NB4 (cell line): ENCODE results near the gene PPP2R2D.

Experiments used
- DNase-seq: peaks from one replicate; pipeline ENCODE4 v3.0.0; 2010; ENCODE audit warnings: low read depth
- H3K4me3 ChIP-seq: one replicate; pipeline ENCODE4 v1.5.1; 2011; ENCODE audit warnings: mild to moderate bottlenecking, low read depth, low read length, moderate library complexity
- MYC ChIP-seq: IDR thresholded peaks from 2 replicates; pipeline ENCODE4 v1.6.1; 2011; ENCODE audit warnings: low read depth, low read length
- POLR2A ChIP-seq: IDR thresholded peaks from 2 replicates; pipeline ENCODE4 v1.6.1; 2011; ENCODE audit warnings: mild to moderate bottlenecking; ENCODE audit not compliant: insufficient read length; ENCODE audit errors: extremely low read depth
- TF ChIP-seq, protein P1 (sequence below): IDR thresholded peaks from 2 replicates; pipeline ENCODE4 v1.6.1; 2011; ENCODE audit warnings: low read depth, low read length
- TF ChIP-seq, protein P2 (sequence below): IDR thresholded peaks from one replicate; pipeline ENCODE4 v1.5.1; 2012; ENCODE audit warnings: low read depth, low read length

PPP2R2D gene

GRCh38 chr10:131865223-131865917 is 35.4 kb upstream of the PPP2R2D start:
- TF ChIP-seq POLR2A (no peak), MYC (no peak)
- TF ChIP-seq, protein P1, sequence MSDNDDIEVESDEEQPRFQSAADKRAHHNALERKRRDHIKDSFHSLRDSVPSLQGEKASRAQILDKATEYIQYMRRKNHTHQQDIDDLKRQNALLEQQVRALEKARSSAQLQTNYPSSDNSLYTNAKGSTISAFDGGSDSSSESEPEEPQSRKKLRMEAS: no peak
- TF ChIP-seq, protein P2, sequence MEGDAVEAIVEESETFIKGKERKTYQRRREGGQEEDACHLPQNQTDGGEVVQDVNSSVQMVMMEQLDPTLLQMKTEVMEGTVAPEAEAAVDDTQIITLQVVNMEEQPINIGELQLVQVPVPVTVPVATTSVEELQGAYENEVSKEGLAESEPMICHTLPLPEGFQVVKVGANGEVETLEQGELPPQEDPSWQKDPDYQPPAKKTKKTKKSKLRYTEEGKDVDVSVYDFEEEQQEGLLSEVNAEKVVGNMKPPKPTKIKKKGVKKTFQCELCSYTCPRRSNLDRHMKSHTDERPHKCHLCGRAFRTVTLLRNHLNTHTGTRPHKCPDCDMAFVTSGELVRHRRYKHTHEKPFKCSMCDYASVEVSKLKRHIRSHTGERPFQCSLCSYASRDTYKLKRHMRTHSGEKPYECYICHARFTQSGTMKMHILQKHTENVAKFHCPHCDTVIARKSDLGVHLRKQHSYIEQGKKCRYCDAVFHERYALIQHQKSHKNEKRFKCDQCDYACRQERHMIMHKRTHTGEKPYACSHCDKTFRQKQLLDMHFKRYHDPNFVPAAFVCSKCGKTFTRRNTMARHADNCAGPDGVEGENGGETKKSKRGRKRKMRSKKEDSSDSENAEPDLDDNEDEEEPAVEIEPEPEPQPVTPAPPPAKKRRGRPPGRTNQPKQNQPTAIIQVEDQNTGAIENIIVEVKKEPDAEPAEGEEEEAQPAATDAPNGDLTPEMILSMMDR: no peak
- no peak overlapping the region for H3K4me3 ChIP-seq
- no peak for DNase-seq

DNA sequence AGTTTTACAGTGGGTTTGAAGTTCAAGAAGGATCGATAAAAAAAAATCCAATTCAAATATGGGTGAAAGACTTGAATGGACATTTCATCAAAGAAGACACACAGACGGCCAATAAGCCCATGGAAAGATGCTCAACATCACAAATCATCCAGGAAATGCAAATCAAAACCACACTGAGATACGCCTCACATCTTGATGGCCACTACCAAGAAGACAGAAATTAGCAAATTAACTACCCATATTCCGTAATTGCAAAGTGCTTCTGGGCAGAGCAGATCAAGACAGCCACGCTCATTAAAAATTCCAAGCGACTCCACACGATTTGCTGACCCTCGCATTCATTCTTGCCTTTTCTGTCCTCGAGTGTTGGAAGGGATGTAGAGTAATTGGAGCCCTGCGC is 34.1 kb upstream of the PPP2R2D start:
- no peak for DNase-seq
- H3K4me3 ChIP-seq: no peak overlapping the region
- TF ChIP-seq, protein P1: no peak
- TF ChIP-seq MYC (no peak), POLR2A (no peak)
- TF ChIP-seq, protein P2: no peak

DNA sequence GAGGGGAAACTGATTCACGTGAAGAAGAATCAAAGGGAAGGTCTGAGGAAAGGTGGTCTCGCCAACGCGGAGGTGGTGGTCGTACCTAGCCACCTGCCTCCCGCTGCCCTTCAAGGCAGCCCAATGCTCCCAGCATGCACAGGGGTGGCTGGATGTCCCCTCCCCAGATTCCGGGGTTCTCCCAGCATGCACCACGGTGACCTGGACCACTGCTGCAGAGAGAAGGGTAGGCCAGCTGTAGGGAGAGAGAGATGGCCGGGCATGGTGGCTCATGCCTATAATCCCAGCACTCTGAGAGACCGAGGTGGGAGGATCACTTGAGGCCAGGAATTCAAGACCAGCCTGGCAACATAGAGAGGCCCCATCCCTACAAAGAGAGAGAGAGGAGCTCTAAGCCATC is 32.4 kb upstream of the PPP2R2D start:
- TF ChIP-seq MYC (no peak), POLR2A (no peak)
- TF ChIP-seq, protein P2: no peak
- TF ChIP-seq, protein P1: no peak
- no peak overlapping the region for H3K4me3 ChIP-seq
- no peak for DNase-seq

DNA sequence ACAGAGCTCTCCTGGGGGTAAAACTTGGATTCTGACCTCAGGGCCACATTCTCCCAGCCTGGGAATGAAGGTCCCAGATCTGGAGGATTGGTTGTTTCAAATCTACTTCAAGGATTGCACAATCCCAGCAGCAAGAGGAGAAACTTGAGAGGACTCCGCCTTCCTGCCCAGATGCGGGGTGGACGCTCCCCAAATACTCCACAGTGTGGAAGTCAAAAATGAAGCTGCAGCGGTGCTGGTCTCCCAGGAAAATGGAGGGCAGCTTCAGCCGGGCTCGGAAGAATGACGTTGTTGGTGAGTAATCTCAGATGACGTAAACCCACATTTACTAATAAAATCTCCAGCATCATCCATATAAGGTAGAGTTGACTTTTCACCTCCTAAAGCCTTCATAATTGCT is 31.5 kb upstream of the PPP2R2D start:
- DNase-seq: no peak
- H3K4me3 ChIP-seq: no peak overlapping the region
- TF ChIP-seq MYC (no peak), POLR2A (no peak)
- TF ChIP-seq, protein P1: no peak
- TF ChIP-seq, protein P2: no peak

DNA sequence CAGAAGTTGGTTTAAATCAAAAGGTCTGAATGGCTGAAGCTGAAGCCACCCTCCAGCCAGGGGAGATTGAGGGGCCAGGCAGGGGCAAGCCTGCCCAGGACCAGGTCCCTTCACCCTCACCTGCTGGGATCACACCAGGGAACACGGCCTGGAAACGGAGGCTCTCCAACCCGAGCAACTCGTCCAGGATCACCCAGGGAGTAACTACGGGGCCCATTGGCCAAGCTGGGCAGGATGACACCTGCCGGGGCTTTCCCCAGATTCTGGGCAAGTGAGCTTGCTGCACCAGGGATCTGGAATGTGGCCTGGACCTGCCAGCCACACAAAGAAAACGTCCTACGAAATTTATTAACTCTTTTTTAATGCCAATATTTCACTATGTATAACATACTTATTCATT is 30.4 kb upstream of the PPP2R2D start:
- TF ChIP-seq, protein P2: no peak
- TF ChIP-seq, protein P1: no peak
- no peak for TF ChIP-seq POLR2A
- no peak for TF ChIP-seq MYC
- DNase-seq: no peak

More for the DNA sequence above, 30.4 kb upstream of the PPP2R2D start:
- H3K4me3 ChIP-seq: no peak overlapping the region
